GM19468 (cell line): ENCODE data around the gene SLC5A10.

Source experiments
- ATAC-seq: cut with Tn5 transposase; IDR thresholded peaks from one replicate; pipeline ENCODE4 v1.9.1; 2021; ENCODE audit warnings: mild to moderate bottlenecking, moderate library complexity, moderate number of reproducible peaks; ENCODE audit not compliant: unreplicated experiment; ENCODE audit errors: extremely low read depth

The SLC5A10 gene

GRCh38 chr17:19000531-19001325 lies 48.8 kb downstream of the SLC5A10 start:
- no peak for ATAC-seq

GRCh38 chr17:19001907-19002590 lies 50.1 kb downstream of the SLC5A10 start:
- no peak for ATAC-seq

- no peak for ATAC-seq
These were observed 51.0 kb downstream of the SLC5A10 start for GRCh38 chr17:19002805-19003542.

- ATAC-seq, result no peak
These were observed 51.8 kb downstream of the SLC5A10 start for GRCh38 chr17:19003543-19004420.

GRCh38 chr17:19004421-19005136 lies 52.6 kb downstream of the SLC5A10 start, which contains the start of gene FAM83G:
FAM83G (minus strand) TSS chr17:19004764; CDS start chr17:19004041, 723 bp downstream.
- ATAC-seq, result no peak

GRCh38 chr17:19005137-19005773 lies 53.3 kb downstream of the SLC5A10 start:
- ATAC-seq, result no peak

- no peak for ATAC-seq
These were observed 53.9 kb downstream of the SLC5A10 start for GRCh38 chr17:19005789-19006430.

GRCh38 chr17:19006698-19007097 lies 54.7 kb downstream of the SLC5A10 start:
- no peak for ATAC-seq

- no peak for ATAC-seq
These were observed 58.0 kb downstream of the SLC5A10 start for GRCh38 chr17:19009970-19010369.

- no peak for ATAC-seq
These were observed 59.0 kb downstream of the SLC5A10 start for GRCh38 chr17:19010729-19011505.

GRCh38 chr17:19011581-19011980 lies 59.6 kb downstream of the SLC5A10 start:
- ATAC-seq, result no peak

- ATAC-seq, result no peak
These were observed 60.5 kb downstream of the SLC5A10 start for GRCh38 chr17:19012171-19013080.

- ATAC-seq, result no peak
These were observed 61.3 kb downstream of the SLC5A10 start for GRCh38 chr17:19013226-19013625.

GRCh38 chr17:19013806-19014627 lies 62.1 kb downstream of the SLC5A10 start:
- ATAC-seq, result no peak

- no peak for ATAC-seq
These were observed 62.8 kb downstream of the SLC5A10 start for GRCh38 chr17:19014628-19015215.
